Type B pancreatic cell (in vitro differentiated cells): ENCODE data around the gene FGA. TPM values are rescaled to one million over a fixed set of nuclear protein-coding genes. Genes with fewer than 3 reads are reported as not detected.
A peak's percentile ranks its signal among the peaks of the same experiment; 100 is the strongest.

Experiments
- DNase-seq: peaks from one replicate; pipeline ENCODE4 v3.0.0; 2021; ENCODE audit warnings: mixed read lengths; ENCODE audit not compliant: unreplicated experiment; ENCODE audit errors: extremely low spot score
- H3K27ac Mint-ChIP-seq: 2 replicates; pipeline ENCODE4 v1.8.0; 2021; ENCODE audit warnings: mild to moderate bottlenecking, mixed read lengths
- H3K27me3 Mint-ChIP-seq: 2 replicates; pipeline ENCODE4 v1.8.0; 2021; ENCODE audit warnings: mixed read lengths
- H3K36me3 Mint-ChIP-seq: 2 replicates; pipeline ENCODE4 v1.8.0; 2021; ENCODE audit warnings: mixed read lengths
- H3K4me1 Mint-ChIP-seq: one replicate; pipeline ENCODE4 v1.8.0; 2021; ENCODE audit warnings: mixed read lengths; ENCODE audit not compliant: unreplicated experiment
- H3K4me3 Mint-ChIP-seq: 2 replicates; pipeline ENCODE4 v1.8.0; 2021; ENCODE audit warnings: mild to moderate bottlenecking, mixed read lengths
- H3K9me3 Mint-ChIP-seq: 2 replicates; pipeline ENCODE4 v1.8.0; 2021; ENCODE audit warnings: mixed read lengths
- CTCF ChIP-seq: fragments of 200-600 bp; sonication (generic); conservative IDR thresholded peaks from 2 replicates; pipeline ENCODE4 v1.5.0; 2021; ENCODE audit warnings: antibody characterized with exemption, mild to moderate bottlenecking
- total RNA-seq: library from RNA; stranded (reverse); gene quantifications from 2 replicates; pipeline ENCODE4 v1.2.1, GENCODE V29; 2021; ENCODE audit warnings: low replicate concordance

The FGA gene
- total RNA-seq, 1 donor from 2014 or later, result 13.4 TPM

DNA sequence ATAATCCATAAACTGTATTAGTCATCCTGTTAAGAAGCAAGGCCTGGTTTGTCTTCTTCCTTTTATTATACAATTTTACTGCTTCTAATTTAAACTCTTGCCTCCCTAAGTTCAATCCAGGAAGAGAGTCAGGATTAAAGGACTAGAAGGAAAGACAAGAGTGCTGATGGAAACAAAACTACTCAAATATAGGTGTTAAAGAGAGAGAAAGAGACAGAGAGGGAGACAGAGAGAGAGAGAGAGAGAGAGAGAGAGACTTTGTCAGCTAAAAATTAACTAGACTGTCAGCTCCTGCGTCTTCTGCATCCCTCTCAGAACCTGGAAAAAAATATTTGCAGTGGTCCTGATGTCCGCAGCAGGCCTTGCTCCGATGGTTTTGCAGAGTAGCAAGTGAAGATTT, 35.4 kb upstream of the FGA start:
- Mint-ChIP-seq H3K27ac (peak overlapping the region; percentile 4), H3K4me1 (no peaks in the 10 kb centered on the region), H3K36me3 (no peaks in the 10 kb centered on the region), H3K27me3 (peaks cover 41% of the 10 kb centered on the region), H3K4me3 (peak overlapping the region; percentile 17), H3K9me3 (no peaks in the 10 kb centered on the region)
- no peak for TF ChIP-seq CTCF
- DNase-seq, result no peak

DNA sequence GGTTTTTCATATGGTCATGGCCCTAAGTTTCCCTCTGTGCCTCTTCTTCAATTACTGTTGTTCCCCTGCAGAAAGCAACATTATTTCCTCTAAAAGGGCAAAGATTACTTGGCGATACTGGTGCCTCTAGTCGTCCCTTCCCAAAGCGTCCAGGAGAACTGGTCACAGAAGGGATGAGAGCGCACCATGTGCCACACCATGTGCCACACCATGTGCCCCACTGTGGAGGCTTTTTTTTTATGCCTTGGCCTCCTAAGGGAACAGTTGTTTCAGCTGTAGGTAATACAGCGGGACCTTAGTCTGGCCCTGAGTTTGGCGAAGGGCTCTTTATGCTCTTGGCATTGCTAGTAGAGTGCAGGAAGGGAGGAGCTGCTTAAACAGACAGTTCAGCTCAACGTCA, 33.5 kb upstream of the FGA start:
- no peaks in the 10 kb centered on the region for H3K9me3 Mint-ChIP-seq
- no peak overlapping the region for H3K27ac Mint-ChIP-seq
- DNase-seq, result no peak
- H3K36me3 Mint-ChIP-seq, result no peaks in the 10 kb centered on the region
- TF ChIP-seq CTCF, result no peak
- H3K4me1 Mint-ChIP-seq, result no peaks in the 10 kb centered on the region
- no peak overlapping the region for H3K4me3 Mint-ChIP-seq
- peaks cover 30% of the 10 kb centered on the region for H3K27me3 Mint-ChIP-seq

- no peak overlapping the region for H3K27ac Mint-ChIP-seq
- no peaks in the 10 kb centered on the region for H3K36me3 Mint-ChIP-seq
- H3K4me1 Mint-ChIP-seq, result peaks cover 4% of the 10 kb centered on the region
These were observed 32.9 kb upstream of the FGA start for GRCh38 chr4:154623436-154623835.

GRCh38 chr4:154622598-154622997, 32.1 kb upstream of the FGA start:
- peak; percentile 76 for TF ChIP-seq CTCF
- Mint-ChIP-seq H3K27me3 (peaks cover 30% of the 10 kb centered on the region), H3K9me3 (no peaks in the 10 kb centered on the region), H3K36me3 (no peaks in the 10 kb centered on the region), H3K4me3 (no peak overlapping the region), H3K4me1 (peaks cover 6% of the 10 kb centered on the region), H3K27ac (no peak overlapping the region)
- no peak for DNase-seq

More at GRCh38 chr4:154623436-154623835, 32.9 kb upstream of the FGA start:
- Mint-ChIP-seq H3K27me3 (peaks cover 30% of the 10 kb centered on the region), H3K4me3 (no peak overlapping the region), H3K9me3 (no peaks in the 10 kb centered on the region)
- no peak for TF ChIP-seq CTCF
- no peak for DNase-seq

- peaks cover 6% of the 10 kb centered on the region for H3K4me1 Mint-ChIP-seq
- DNase-seq, result no peak
- TF ChIP-seq CTCF, result no peak
- peaks cover 17% of the 10 kb centered on the region for H3K27me3 Mint-ChIP-seq
- no peak overlapping the region for H3K4me3 Mint-ChIP-seq
- H3K36me3 Mint-ChIP-seq, result no peaks in the 10 kb centered on the region
- H3K9me3 Mint-ChIP-seq, result no peaks in the 10 kb centered on the region
- H3K27ac Mint-ChIP-seq, result no peak overlapping the region
These were observed 29.6 kb upstream of the FGA start for GRCh38 chr4:154620111-154620510.
